MCF 10A (cell line): ENCODE results near the gene CFAP299. TPM values are rescaled to one million over a fixed set of nuclear protein-coding genes. Genes with fewer than 3 reads are reported as not detected.

Source experiments
- BruUV-seq: library from RNA; stranded (reverse); fragments of 400-500 nt; replicated peaks from 2 replicates; lab custom pipeline; 2021; lab: Mats Ljungman, UMichigan
- CTCF ChIA-PET: fragments of 300-600 bp; sonication (Branson Sonifier 250); formaldehyde crosslinking; extraction: SDS; loops from one replicate; lab custom pipeline; 2021; ENCODE audit warnings: antibody characterized with exemption, inconsistent platforms; lab: Yijun Ruan, JAX
- POLR2A ChIA-PET: fragments of 300-600, 350-650 bp; sonication (Branson Sonifier 250); formaldehyde crosslinking; extraction: SDS; loops from one replicate; lab custom pipeline; 2020; ENCODE audit warnings: antibody characterized with exemption, inconsistent platforms; lab: Yijun Ruan, JAX
- DNase-seq: peaks from one replicate; pipeline ENCODE4 v3.0.0-alpha.2; 2018; ENCODE audit not compliant: unreplicated experiment
- H3K27ac Mint-ChIP-seq: one replicate; pipeline ENCODE4 v1.8.0; 2022; ENCODE audit warnings: mild to moderate bottlenecking, low read depth, mixed read lengths; ENCODE audit not compliant: unreplicated experiment
- H3K27me3 Mint-ChIP-seq: one replicate; pipeline ENCODE4 v1.8.0; 2022; ENCODE audit warnings: mixed read lengths; ENCODE audit not compliant: insufficient read depth, unreplicated experiment
- H3K36me3 Mint-ChIP-seq: one replicate; pipeline ENCODE4 v1.8.0; 2022; ENCODE audit warnings: mild to moderate bottlenecking, moderate library complexity, mixed read lengths; ENCODE audit not compliant: insufficient read depth, unreplicated experiment
- H3K4me1 Mint-ChIP-seq: one replicate; pipeline ENCODE4 v1.8.0; 2022; ENCODE audit warnings: mixed read lengths; ENCODE audit not compliant: insufficient read depth, unreplicated experiment
- H3K4me3 Mint-ChIP-seq: one replicate; pipeline ENCODE4 v1.8.0; 2022; ENCODE audit warnings: mild to moderate bottlenecking, moderate library complexity, mixed read lengths; ENCODE audit not compliant: unreplicated experiment
- H3K9me3 Mint-ChIP-seq: one replicate; pipeline ENCODE4 v1.8.0; 2022; ENCODE audit warnings: mixed read lengths; ENCODE audit not compliant: unreplicated experiment
- CTCF ChIP-seq: fragments of 200-600 bp; IDR thresholded peaks from one replicate; pipeline ENCODE4 v1.8.0; 2022; ENCODE audit warnings: antibody characterized with exemption, mild to moderate bottlenecking; ENCODE audit not compliant: unreplicated experiment
- intact Hi-C: fragments of 100-400 bp; cut with micrococcal nuclease; formaldehyde crosslinking; loops from 2 replicates; pipeline ENCODE4 v1.14.1; 2022
- total RNA-seq: library from RNA; stranded (reverse); gene quantifications from 2 replicates; pipeline ENCODE4 v1.2.3, GENCODE V29; 2022

Gene CFAP299
- total RNA-seq, 1 experiment from 2014 or later: 0.33 TPM

GRCh38 chr4:80446664-80447063 is 111.1 kb downstream of the CFAP299 start:
- no peak for DNase-seq
- BruUV-seq: no TSS peak
- POLR2A ChIA-PET: no interaction called here
- no peaks in the 10 kb centered on the region for H3K36me3 Mint-ChIP-seq
- peaks cover 5% of the 10 kb centered on the region for H3K4me1 Mint-ChIP-seq
- no peak for TF ChIP-seq CTCF
- no peak overlapping the region for H3K4me3 Mint-ChIP-seq
- H3K27ac Mint-ChIP-seq: no peak overlapping the region
- CTCF ChIA-PET: no interaction called here
- H3K9me3 Mint-ChIP-seq: peaks cover 8% of the 10 kb centered on the region
- intact Hi-C loops: no loop called here
- H3K27me3 Mint-ChIP-seq: no peaks in the 10 kb centered on the region

DNA sequence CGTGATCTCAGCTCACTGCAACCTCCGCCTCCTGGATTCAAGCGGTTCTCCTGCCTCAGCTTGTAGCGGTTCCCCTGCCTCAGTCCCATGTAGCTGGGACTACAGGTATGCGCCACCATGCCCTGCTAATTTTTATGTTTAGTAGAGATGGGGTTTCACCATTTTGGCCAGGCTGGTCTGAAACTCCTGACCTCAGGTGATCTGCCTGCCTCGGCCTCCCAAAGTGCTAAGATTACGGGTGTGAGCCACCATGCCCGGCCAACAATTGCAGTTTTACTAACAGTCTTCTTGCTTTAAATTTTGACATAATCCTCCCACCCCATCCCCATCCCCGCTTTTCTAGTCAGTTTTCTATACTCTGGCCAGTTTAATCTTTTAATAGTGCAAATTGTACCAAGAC is 112.0 kb downstream of the CFAP299 start:
- Mint-ChIP-seq H3K27ac (no peak overlapping the region), H3K4me1 (peaks cover 5% of the 10 kb centered on the region), H3K36me3 (no peaks in the 10 kb centered on the region), H3K9me3 (peaks cover 4% of the 10 kb centered on the region), H3K27me3 (no peaks in the 10 kb centered on the region), H3K4me3 (no peak overlapping the region)
- intact Hi-C loops: no loop called here
- no TSS peak for BruUV-seq
- no peak for TF ChIP-seq CTCF
- ChIA-PET POLR2A (no interaction called here), CTCF (interaction anchor here (0.6 kb wide), 1 partner anchor 595 kb away, joined by 3 read pairs; no protein-coding TSS in a partner anchor)
- DNase-seq: no peak

- ChIA-PET CTCF (no interaction called here), POLR2A (no interaction called here)
- no peaks in the 10 kb centered on the region for H3K36me3 Mint-ChIP-seq
- no peak overlapping the region for H3K4me3 Mint-ChIP-seq
- BruUV-seq: no TSS peak
- DNase-seq: no peak
- TF ChIP-seq CTCF: no peak
- no peaks in the 10 kb centered on the region for H3K27me3 Mint-ChIP-seq
- H3K9me3 Mint-ChIP-seq: no peaks in the 10 kb centered on the region
- peaks cover 5% of the 10 kb centered on the region for H3K4me1 Mint-ChIP-seq
- H3K27ac Mint-ChIP-seq: no peak overlapping the region
- intact Hi-C loops: no loop called here
These were observed 112.5 kb downstream of the CFAP299 start for GRCh38 chr4:80448056-80448455.

- intact Hi-C loops: loop anchor here (5.0 to 10.0 kb wide), 2 partner anchors 540 to 593 kb away; no protein-coding TSS in a partner anchor
- Mint-ChIP-seq H3K4me3 (no peak overlapping the region), H3K9me3 (no peaks in the 10 kb centered on the region), H3K27ac (no peak overlapping the region), H3K36me3 (no peaks in the 10 kb centered on the region), H3K4me1 (peaks cover 12% of the 10 kb centered on the region), H3K27me3 (no peaks in the 10 kb centered on the region)
- CTCF ChIA-PET: interaction anchor here (0.7 kb wide), 1 partner anchor 77 kb away, joined by 3 read pairs; no protein-coding TSS in a partner anchor
- DNase-seq: no peak
- no peak for TF ChIP-seq CTCF
- POLR2A ChIA-PET: no interaction called here
- BruUV-seq: no TSS peak
These were observed 116.5 kb downstream of the CFAP299 start for GRCh38 chr4:80452055-80452454.
